H9 (cell line): ENCODE measurements around the gene SPOP. TPM values are rescaled to one million over a fixed set of nuclear protein-coding genes. Genes with fewer than 3 reads are reported as not detected.

Experiments used
- DNase-seq: peaks from one replicate; pipeline ENCODE4 v3.0.0-alpha.2; 2017
- H2AFZ ChIP-seq: one replicate; pipeline ENCODE4 v1.6.1; 2013; ENCODE audit warnings: mild to moderate bottlenecking, low read length, control low read depth, moderate library complexity
- H2AK5ac ChIP-seq: 2 replicates; pipeline ENCODE4 v1.6.1; 2013; ENCODE audit warnings: low read length, control low read depth, mixed read lengths; ENCODE audit not compliant: insufficient read length
- H2BK120ac ChIP-seq: one replicate; pipeline ENCODE4 v1.6.1; 2013; ENCODE audit warnings: low read depth, mild to moderate bottlenecking, low read length, control low read depth, inconsistent platforms; ENCODE audit not compliant: poor library complexity, severe bottlenecking
- H2BK12ac ChIP-seq: 2 replicates; pipeline ENCODE4 v1.6.1; 2013; ENCODE audit warnings: low read length, control low read depth, mixed read lengths, low read depth; ENCODE audit not compliant: insufficient read length
- H2BK15ac ChIP-seq: 2 replicates; pipeline ENCODE4 v1.6.1; 2013; ENCODE audit warnings: low read depth, low read length, control low read depth
- H2BK20ac ChIP-seq: one replicate; pipeline ENCODE4 v1.6.1; 2013; ENCODE audit warnings: low read depth, mild to moderate bottlenecking, low read length, control low read depth, inconsistent platforms; ENCODE audit not compliant: poor library complexity, severe bottlenecking
- H2BK5ac ChIP-seq: 2 replicates; pipeline ENCODE4 v1.6.1; 2013; ENCODE audit warnings: low read length, control low read depth, mixed read lengths; ENCODE audit not compliant: insufficient read length
- H3K14ac ChIP-seq: 2 replicates; pipeline ENCODE4 v1.6.1; 2013; ENCODE audit warnings: low read length, control low read depth; ENCODE audit not compliant: insufficient read depth
- H3K18ac ChIP-seq: 2 replicates; pipeline ENCODE4 v1.6.1; 2013; ENCODE audit warnings: low read depth, mild to moderate bottlenecking, mixed read lengths, low read length, control low read depth; ENCODE audit not compliant: insufficient read length
- H3K23ac ChIP-seq: 2 replicates; pipeline ENCODE4 v1.6.1; 2013; ENCODE audit warnings: low read length, control low read depth, mixed read lengths, low read depth; ENCODE audit not compliant: insufficient read length
- H3K23me2 ChIP-seq: 2 replicates; pipeline ENCODE4 v1.6.1; 2013; ENCODE audit warnings: low read depth, mild to moderate bottlenecking, mixed read lengths, low read length, control low read depth; ENCODE audit not compliant: insufficient read length, poor library complexity, severe bottlenecking
- H3K27ac ChIP-seq: 2 replicates; pipeline ENCODE4 v1.5.1; 2013; ENCODE audit warnings: low read length, control low read depth, mixed read lengths, low read depth; ENCODE audit not compliant: insufficient read length
- H3K27me3 ChIP-seq: 2 replicates; pipeline ENCODE4 v1.6.1; 2013; ENCODE audit warnings: low read length, control low read depth, inconsistent platforms; ENCODE audit not compliant: insufficient read depth
- H3K4ac ChIP-seq: 2 replicates; pipeline ENCODE4 v1.6.1; 2013; ENCODE audit warnings: low read depth, mild to moderate bottlenecking, control low read depth, inconsistent platforms, low read length, moderate library complexity
- H3K4me1 ChIP-seq: 2 replicates; pipeline ENCODE4 v1.6.1; 2013; ENCODE audit warnings: low read length, control low read depth, inconsistent platforms; ENCODE audit not compliant: insufficient read depth
- H3K4me2 ChIP-seq: 2 replicates; pipeline ENCODE4 v1.6.1; 2013; ENCODE audit warnings: low read length, control low read depth, mixed read lengths; ENCODE audit not compliant: insufficient read length, insufficient read depth
- H3K56ac ChIP-seq: 2 replicates; pipeline ENCODE4 v1.6.1; 2013; ENCODE audit warnings: low read depth, mild to moderate bottlenecking, mixed read lengths, low read length, control low read depth; ENCODE audit not compliant: insufficient read length
- H3K79me1 ChIP-seq: 2 replicates; pipeline ENCODE4 v1.6.1; 2013; ENCODE audit warnings: low read depth, mild to moderate bottlenecking, moderate library complexity, low read length, control low read depth, inconsistent platforms; ENCODE audit not compliant: insufficient read depth, poor library complexity, severe bottlenecking
- H3K79me2 ChIP-seq: 2 replicates; pipeline ENCODE4 v1.6.1; 2013; ENCODE audit warnings: low read length, control low read depth, inconsistent platforms; ENCODE audit not compliant: insufficient read depth
- H3K9ac ChIP-seq: 2 replicates; pipeline ENCODE4 v1.6.1; 2013; ENCODE audit warnings: low read length, control low read depth, mixed read lengths; ENCODE audit not compliant: insufficient read length; ENCODE audit errors: extremely low read depth
- H3K9me3 ChIP-seq: one replicate; pipeline ENCODE4 v1.6.1; 2013; ENCODE audit warnings: low read depth, low read length, inconsistent platforms; ENCODE audit not compliant: control insufficient read depth
- H3T11ph ChIP-seq: one replicate; pipeline ENCODE4 v1.6.1; 2013; ENCODE audit warnings: mild to moderate bottlenecking, low read length, control low read depth, inconsistent platforms
- H4K20me1 ChIP-seq: one replicate; pipeline ENCODE4 v1.6.1; 2013; ENCODE audit not compliant: control insufficient read depth, insufficient read length, insufficient read depth
- H4K5ac ChIP-seq: 2 replicates; pipeline ENCODE4 v1.6.1; 2013; ENCODE audit warnings: low read depth, mild to moderate bottlenecking, mixed read lengths, low read length, control low read depth; ENCODE audit not compliant: insufficient read length
- H4K8ac ChIP-seq: replicated peaks from 2 replicates; pipeline ENCODE4 v1.6.1; 2013; ENCODE audit warnings: low read length, control low read depth, mixed read lengths, low read depth; ENCODE audit not compliant: insufficient read length
- H4K91ac ChIP-seq: 2 replicates; pipeline ENCODE4 v1.6.1; 2013; ENCODE audit warnings: low read depth, mild to moderate bottlenecking, moderate library complexity, mixed read lengths, low read length, control low read depth; ENCODE audit not compliant: insufficient read length
- H3K27ac Mint-ChIP-seq, 3 experiments: 2 replicates in 2 of 3; 3 replicates in 1 of 3; pipeline ENCODE4 v1.8.0; 2020 to 2021; ENCODE audit warnings: mixed read lengths in 3 of 3, mild to moderate bottlenecking in 1 of 3, moderate library complexity in 1 of 3
- H3K27me3 Mint-ChIP-seq: 2 replicates; pipeline ENCODE4 v1.8.0; 2021; ENCODE audit warnings: low read depth, mild to moderate bottlenecking, moderate library complexity, mixed read lengths
- H3K36me3 Mint-ChIP-seq, 3 experiments: 2 replicates in 2 of 3; 3 replicates in 1 of 3; pipeline ENCODE4 v1.8.0; 2020 to 2021; ENCODE audit warnings: low read depth in 3 of 3, mixed read lengths in 3 of 3; ENCODE audit not compliant: insufficient read depth in 1 of 3
- H3K4me1 Mint-ChIP-seq, 2 experiments: 2 replicates each; pipeline ENCODE4 v1.8.0; 2020; ENCODE audit warnings: mixed read lengths in 2 of 2
- H3K4me3 Mint-ChIP-seq, 2 experiments: 2 replicates in 1 of 2; 3 replicates in 1 of 2; pipeline ENCODE4 v1.8.0; 2020 to 2021; ENCODE audit warnings: mild to moderate bottlenecking in 2 of 2, mixed read lengths in 2 of 2, moderate library complexity in 1 of 2
- H3K9me3 Mint-ChIP-seq, 2 experiments: 2 replicates in 1 of 2; 3 replicates in 1 of 2; pipeline ENCODE4 v1.8.0; 2020; ENCODE audit warnings: mild to moderate bottlenecking in 2 of 2, mixed read lengths in 2 of 2, moderate library complexity in 1 of 2
- CTCF ChIP-seq: fragments of 200-600 bp; sonication (generic); conservative IDR thresholded peaks from 3 replicates; pipeline ENCODE4 v1.8.0; 2021; ENCODE audit warnings: antibody characterized with exemption, mild to moderate bottlenecking
- WGBS: extraction: QIAGEN DNeasy Blood & Tissue Kit; methylation state at CpG from one replicate; pipeline ENCODE4 v1.1.7; 2013; ENCODE audit warnings: missing lambda C conversion rate, low lambda C conversion rate, mixed read lengths; ENCODE audit not compliant: insufficient read length; ENCODE audit errors: extremely low coverage; 5-methylcytosine and 5-hydroxymethylcytosine counted together
- total RNA-seq: library from RNA; stranded (reverse); gene quantifications from 2 replicates; pipeline ENCODE4 v1.2.1, GENCODE V29; 2021

Gene SPOP
- total RNA-seq, 1 experiment from 2014 or later: 33.7 TPM

GRCh38 chr17:49583226-49583625, 94.7 kb downstream of the SPOP start:
- H4K8ac ChIP-seq: no peak overlapping the region
- TF ChIP-seq CTCF: no peak
- no peak overlapping the region for H2BK120ac ChIP-seq
- H2BK5ac ChIP-seq: no peak overlapping the region
- no peak overlapping the region for H3K27ac Mint-ChIP-seq
- peaks cover 7% of the 10 kb centered on the region for H3K27me3 Mint-ChIP-seq
- no peaks in the 10 kb centered on the region for H3K79me1 ChIP-seq
- no peak for DNase-seq
- WGBS: no CpG with 5 or more reads among the region's 5 CpGs
- no peak overlapping the region for H3K23ac ChIP-seq
- H3K4ac ChIP-seq: no peak overlapping the region
- no peaks in the 10 kb centered on the region for H4K20me1 ChIP-seq
- no peak overlapping the region for H3K4me3 Mint-ChIP-seq
- no peak overlapping the region for H2BK15ac ChIP-seq
- no peaks in the 10 kb centered on the region for H3K36me3 Mint-ChIP-seq
- H3K4me2 ChIP-seq: no peak overlapping the region
- no peak overlapping the region for H3K14ac ChIP-seq
- H3K79me2 ChIP-seq: no peaks in the 10 kb centered on the region
- H2AFZ ChIP-seq: no peak overlapping the region
- H2BK20ac ChIP-seq: no peak overlapping the region
- no peak overlapping the region for H4K5ac ChIP-seq
- no peak overlapping the region for H3K27ac ChIP-seq
- H3T11ph ChIP-seq: no peak overlapping the region
- no peaks in the 10 kb centered on the region for H3K27me3 ChIP-seq
- H2BK12ac ChIP-seq: no peak overlapping the region
- H3K9me3 Mint-ChIP-seq: no peaks in the 10 kb centered on the region
- H3K18ac ChIP-seq: no peak overlapping the region
- H3K56ac ChIP-seq: no peak overlapping the region
- H3K9me3 ChIP-seq: no peaks in the 10 kb centered on the region
- H4K91ac ChIP-seq: no peak overlapping the region
- H3K4me1 Mint-ChIP-seq: peaks cover 13 to 22% of the 10 kb centered on the region in 2 experiments
- H2AK5ac ChIP-seq: no peak overlapping the region
- H3K4me1 ChIP-seq: no peaks in the 10 kb centered on the region
- H3K9ac ChIP-seq: no peak overlapping the region
- no peaks in the 10 kb centered on the region for H3K23me2 ChIP-seq
